Dendritic cell treated with granulocyte-macrophage colony-stimulating factor and Interleukin-4, amounts not matched to agents 40 ng/mL and 50 ng/mL, for 4 days (primary cell): ENCODE measurements around the gene GPR85.
"Not testable (repeated sequence)": the region's sequence is repeated elsewhere in the genome, so short reads cannot be mapped to it uniquely, and the experiment has no call there.

Experiments used
- H3K27ac Mint-ChIP-seq: one replicate; pipeline ENCODE4 v1.8.0; 2022; ENCODE audit warnings: mild to moderate bottlenecking, mixed read lengths
- H3K27me3 Mint-ChIP-seq: one replicate; pipeline ENCODE4 v1.8.0; 2022; ENCODE audit warnings: mild to moderate bottlenecking, mixed read lengths
- H3K36me3 Mint-ChIP-seq: one replicate; pipeline ENCODE4 v1.8.0; 2022; ENCODE audit warnings: low read depth, mixed read lengths
- H3K4me1 Mint-ChIP-seq: one replicate; pipeline ENCODE4 v1.8.0; 2022; ENCODE audit warnings: low read depth, mixed read lengths
- H3K4me3 Mint-ChIP-seq: one replicate; pipeline ENCODE4 v1.8.0; 2022; ENCODE audit warnings: mild to moderate bottlenecking, moderate library complexity, mixed read lengths
- H3K9me3 Mint-ChIP-seq: one replicate; pipeline ENCODE4 v1.8.0; 2022; ENCODE audit warnings: mixed read lengths
- intact Hi-C: fragments of 100-400 bp; cut with micrococcal nuclease; formaldehyde crosslinking; loops from one replicate; pipeline ENCODE4 v1.15.0; 2022

GPR85 gene, protein sequence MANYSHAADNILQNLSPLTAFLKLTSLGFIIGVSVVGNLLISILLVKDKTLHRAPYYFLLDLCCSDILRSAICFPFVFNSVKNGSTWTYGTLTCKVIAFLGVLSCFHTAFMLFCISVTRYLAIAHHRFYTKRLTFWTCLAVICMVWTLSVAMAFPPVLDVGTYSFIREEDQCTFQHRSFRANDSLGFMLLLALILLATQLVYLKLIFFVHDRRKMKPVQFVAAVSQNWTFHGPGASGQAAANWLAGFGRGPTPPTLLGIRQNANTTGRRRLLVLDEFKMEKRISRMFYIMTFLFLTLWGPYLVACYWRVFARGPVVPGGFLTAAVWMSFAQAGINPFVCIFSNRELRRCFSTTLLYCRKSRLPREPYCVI

DNA sequence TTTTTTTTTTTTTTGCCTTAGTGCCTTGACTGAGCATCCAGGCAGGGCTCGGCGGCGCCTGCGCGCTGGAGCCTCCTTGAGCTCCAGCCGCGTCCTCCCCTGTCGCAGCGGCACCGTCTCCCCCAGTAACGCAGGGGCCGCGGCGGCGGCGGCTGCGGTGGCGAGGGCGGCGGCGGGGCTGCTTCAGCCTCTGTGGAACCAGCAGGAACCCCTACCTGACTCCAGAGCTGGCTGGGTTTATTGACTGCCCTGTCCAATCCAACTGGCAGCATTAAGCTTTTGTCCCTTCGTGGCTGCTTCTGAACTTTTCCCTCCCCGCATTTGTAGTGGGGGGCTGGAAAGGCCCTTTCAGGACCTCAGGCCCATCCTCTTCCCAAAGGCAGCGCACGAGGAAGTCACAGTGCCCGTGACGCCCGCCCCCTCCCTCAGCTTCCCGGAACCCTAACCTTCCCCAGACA is at the start of gene GPR85:
Gene GPR85 (minus strand): TSS at position 397 of the 458 bp plus-strand sequence. CDS start 2,106 bp downstream, outside the sequence.
- H3K27me3 Mint-ChIP-seq = peaks cover 26% of the 10 kb centered on the region
- no peak within 1 kb of the TSS for H3K27ac Mint-ChIP-seq
- intact Hi-C loops = no loop called here
- peaks cover 6% of the 10 kb centered on the region for H3K4me1 Mint-ChIP-seq
- H3K4me3 Mint-ChIP-seq = peak within 1 kb of the TSS; percentile 75
- no peaks in the 10 kb centered on the region for H3K9me3 Mint-ChIP-seq
- H3K36me3 Mint-ChIP-seq = no peaks in the 10 kb centered on the region

DNA sequence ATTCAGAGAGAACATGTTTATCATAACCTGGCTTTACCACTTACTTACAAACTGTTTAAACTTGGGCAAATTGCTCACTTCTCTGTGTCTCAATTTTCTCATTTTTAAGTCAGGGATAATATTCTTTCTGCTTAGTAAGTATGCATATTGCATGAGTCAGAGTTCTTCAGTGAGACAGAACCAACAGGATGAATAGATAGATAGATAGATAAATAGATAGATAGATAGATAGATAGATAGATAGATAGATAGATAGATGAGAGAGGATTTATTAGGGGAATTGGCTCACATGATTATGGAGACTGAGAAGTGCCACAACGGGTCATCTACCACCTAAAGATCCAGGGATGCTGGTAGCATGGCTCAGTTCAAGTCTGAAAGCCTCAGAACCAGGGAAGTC is 47.4 kb upstream of the GPR85 start:
- Mint-ChIP-seq H3K9me3 (no peaks in the 10 kb centered on the region), H3K27me3 (peaks cover 1% of the 10 kb centered on the region), H3K4me1 (no peaks in the 10 kb centered on the region), H3K36me3 (no peaks in the 10 kb centered on the region), H3K27ac (no peak overlapping the region), H3K4me3 (no peak overlapping the region)
- intact Hi-C loops = no loop called here

DNA sequence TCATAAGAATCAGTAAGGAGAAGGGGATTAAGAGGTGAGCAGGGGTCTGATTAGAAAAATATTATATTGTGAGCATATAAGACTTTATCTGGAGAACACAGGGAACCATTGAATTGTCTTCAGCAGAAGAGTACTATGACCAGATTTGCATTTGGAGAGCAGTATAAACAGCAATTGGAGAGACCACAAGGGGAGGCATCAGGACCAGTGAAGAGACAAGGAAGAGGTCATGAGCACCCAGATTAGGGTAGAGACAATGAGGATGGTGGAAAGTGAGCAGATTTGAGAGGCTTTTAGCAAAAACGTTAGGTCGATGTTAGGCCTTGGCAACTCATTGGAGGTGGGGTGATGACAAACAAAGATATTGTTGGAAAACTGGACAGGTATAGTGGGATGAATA is 44.7 kb upstream of the GPR85 start:
- peaks cover 1% of the 10 kb centered on the region for H3K27me3 Mint-ChIP-seq
- no peak overlapping the region for H3K4me3 Mint-ChIP-seq
- H3K36me3 Mint-ChIP-seq = no peaks in the 10 kb centered on the region
- intact Hi-C loops = no loop called here
- H3K9me3 Mint-ChIP-seq = no peaks in the 10 kb centered on the region
- H3K4me1 Mint-ChIP-seq = no peaks in the 10 kb centered on the region
- no peak overlapping the region for H3K27ac Mint-ChIP-seq

DNA sequence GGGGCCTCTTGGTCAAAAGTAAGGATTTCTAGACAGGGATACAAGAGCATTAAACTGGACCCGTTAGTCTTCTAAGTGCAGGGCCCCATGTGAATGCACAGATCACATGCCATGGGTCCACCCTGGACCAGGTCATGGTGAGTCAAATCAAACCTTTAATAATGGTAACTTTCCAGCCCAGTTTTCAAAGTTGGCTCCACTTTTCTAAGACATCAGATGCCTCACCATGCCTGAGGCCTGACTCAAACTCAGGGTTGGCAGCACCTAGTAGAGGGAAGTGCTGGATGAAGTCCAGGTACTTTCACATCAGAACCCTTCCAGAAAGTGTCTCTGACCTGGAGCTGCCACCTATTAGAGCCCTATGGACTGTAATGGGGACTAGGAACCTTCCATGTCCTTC is 41.4 kb upstream of the GPR85 start:
- peaks cover 1% of the 10 kb centered on the region for H3K27me3 Mint-ChIP-seq
- no peak overlapping the region for H3K27ac Mint-ChIP-seq
- H3K4me1 Mint-ChIP-seq = no peaks in the 10 kb centered on the region
- intact Hi-C loops = loop anchor here (10.0 kb wide), 1 partner anchor 53 kb away; no protein-coding TSS in a partner anchor
- no peaks in the 10 kb centered on the region for H3K36me3 Mint-ChIP-seq
- no peaks in the 10 kb centered on the region for H3K9me3 Mint-ChIP-seq
- H3K4me3 Mint-ChIP-seq = no peak overlapping the region

GRCh38 chr7:113125728-113126127 is 39.1 kb upstream of the GPR85 start:
- Mint-ChIP-seq H3K9me3 (no peaks in the 10 kb centered on the region), H3K27ac (no peak overlapping the region), H3K36me3 (no peaks in the 10 kb centered on the region), H3K4me3 (no peak overlapping the region), H3K27me3 (no peaks in the 10 kb centered on the region), H3K4me1 (no peaks in the 10 kb centered on the region)
- intact Hi-C loops = loop anchor here (10.0 kb wide), 1 partner anchor 51 kb away; no protein-coding TSS in a partner anchor

GRCh38 chr7:113122744-113123143 is 36.1 kb upstream of the GPR85 start:
- H3K9me3 Mint-ChIP-seq = no peaks in the 10 kb centered on the region
- no peaks in the 10 kb centered on the region for H3K27me3 Mint-ChIP-seq
- H3K36me3 Mint-ChIP-seq = no peaks in the 10 kb centered on the region
- intact Hi-C loops = loop anchor here (10.0 kb wide), 1 partner anchor 48 kb away; no protein-coding TSS in a partner anchor
- no peak overlapping the region for H3K27ac Mint-ChIP-seq
- H3K4me3 Mint-ChIP-seq = no peak overlapping the region
- H3K4me1 Mint-ChIP-seq = peaks cover 7% of the 10 kb centered on the region

DNA sequence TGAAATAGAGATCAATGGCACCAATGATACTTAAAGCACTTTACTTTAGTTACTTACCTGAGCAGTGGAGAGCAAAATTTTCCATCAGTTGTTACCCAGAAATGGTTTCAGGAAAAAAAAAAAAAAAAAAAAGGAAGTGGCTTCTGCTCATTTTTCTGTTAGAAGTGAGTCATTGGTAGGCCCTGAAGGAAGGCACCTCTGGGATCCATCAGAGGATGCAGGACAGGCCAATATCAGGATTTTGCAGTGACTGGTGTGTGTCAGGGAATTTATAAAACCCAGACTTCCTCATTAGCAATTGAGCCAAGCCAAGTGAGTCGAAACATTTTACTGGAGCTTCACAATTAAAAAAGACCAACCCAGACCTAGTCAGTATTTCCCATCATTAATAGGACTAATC is 34.0 kb upstream of the GPR85 start:
- Mint-ChIP-seq H3K4me3 (no peak overlapping the region), H3K27ac (no peak overlapping the region), H3K4me1 (peaks cover 13% of the 10 kb centered on the region), H3K27me3 (no peaks in the 10 kb centered on the region), H3K36me3 (peaks cover 5% of the 10 kb centered on the region), H3K9me3 (no peaks in the 10 kb centered on the region)
- intact Hi-C loops = loop anchor here (10.0 kb wide), 1 partner anchor 46 kb away; no protein-coding TSS in a partner anchor

DNA sequence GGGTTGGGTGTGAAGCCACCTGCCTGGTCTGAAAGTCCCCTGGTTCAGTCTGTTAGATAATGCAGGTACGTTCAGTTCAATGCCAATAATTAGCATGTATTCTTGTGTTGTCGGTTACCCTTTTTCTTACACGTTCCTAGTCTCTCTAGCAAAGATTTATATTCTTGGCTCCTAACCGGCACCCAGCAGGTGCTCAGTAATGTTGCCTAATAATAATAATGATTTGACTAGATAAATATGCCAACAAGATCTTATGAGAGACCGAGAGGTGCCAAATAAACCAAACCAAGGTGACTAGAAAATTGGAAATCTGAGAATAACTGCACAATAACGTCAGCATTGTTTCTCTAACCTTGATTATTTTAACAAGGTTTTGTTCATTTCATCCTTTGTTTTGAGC is 32.8 kb upstream of the GPR85 start:
- intact Hi-C loops = loop anchor here (2.0 to 10.0 kb wide), 3 partner anchors 181 to 665 kb away; partner anchors contain the start of gene IFRD1
- peaks cover 9% of the 10 kb centered on the region for H3K36me3 Mint-ChIP-seq

GRCh38 chr7:113118074-113118959 is 31.7 kb upstream of the GPR85 start, which contains the start of gene SMIM30:
Gene SMIM30, minus strand, starts transcription at chr7:113118554. Its CDS starts 976 bp downstream, at chr7:113117578.
- Mint-ChIP-seq H3K4me1 (peaks cover 25% of the 10 kb centered on the region), H3K4me3 (peak within 1 kb of the TSS; percentile 79), H3K27me3 (no peaks in the 10 kb centered on the region), H3K9me3 (no peaks in the 10 kb centered on the region), H3K36me3 (peaks cover 13% of the 10 kb centered on the region), H3K27ac (peak within 1 kb of the TSS; percentile 90)
- intact Hi-C loops = loop anchor here (2.0 to 10.0 kb wide), 3 partner anchors 180 to 664 kb away; partner anchors contain the start of gene IFRD1

More for the DNA sequence above, 32.8 kb upstream of the GPR85 start:
- Mint-ChIP-seq H3K4me3 (no peak overlapping the region), H3K27ac (no peak overlapping the region), H3K9me3 (no peaks in the 10 kb centered on the region), H3K27me3 (no peaks in the 10 kb centered on the region), H3K4me1 (peaks cover 16% of the 10 kb centered on the region)

GRCh38 chr7:113117374-113117774 is 30.7 kb upstream of the GPR85 start:
- intact Hi-C loops = loop anchor here (10.0 kb wide), 2 partner anchors 333 to 663 kb away; partner anchors contain the start of gene IFRD1
- H3K9me3 Mint-ChIP-seq, H3K27me3 Mint-ChIP-seq: not testable (repeated sequence)
- Mint-ChIP-seq H3K4me3 (peak overlapping the region; percentile 50), H3K4me1 (peaks cover 28% of the 10 kb centered on the region), H3K36me3 (peaks cover 13% of the 10 kb centered on the region), H3K27ac (peak overlapping the region; percentile 90)

- Mint-ChIP-seq H3K9me3 (no peaks in the 10 kb centered on the region), H3K4me1 (peaks cover 22% of the 10 kb centered on the region), H3K36me3 (peaks cover 13% of the 10 kb centered on the region), H3K4me3 (no peak overlapping the region), H3K27me3 (no peaks in the 10 kb centered on the region), H3K27ac (no peak overlapping the region)
- intact Hi-C loops = loop anchor here (10.0 kb wide), 2 partner anchors 329 to 659 kb away; partner anchors contain the start of gene IFRD1
Observed at GRCh38 chr7:113113912-113114311, 27.3 kb upstream of the GPR85 start.

GRCh38 chr7:113109718-113110117 is 23.1 kb upstream of the GPR85 start:
- H3K27me3 Mint-ChIP-seq = no peaks in the 10 kb centered on the region
- H3K36me3 Mint-ChIP-seq = peaks cover 7% of the 10 kb centered on the region
- peaks cover 15% of the 10 kb centered on the region for H3K4me1 Mint-ChIP-seq
- H3K9me3 Mint-ChIP-seq = no peaks in the 10 kb centered on the region
- no peak overlapping the region for H3K27ac Mint-ChIP-seq
- intact Hi-C loops = loop anchor here (10.0 kb wide), 2 partner anchors 325 to 655 kb away; partner anchors contain the start of gene IFRD1
- no peak overlapping the region for H3K4me3 Mint-ChIP-seq

DNA sequence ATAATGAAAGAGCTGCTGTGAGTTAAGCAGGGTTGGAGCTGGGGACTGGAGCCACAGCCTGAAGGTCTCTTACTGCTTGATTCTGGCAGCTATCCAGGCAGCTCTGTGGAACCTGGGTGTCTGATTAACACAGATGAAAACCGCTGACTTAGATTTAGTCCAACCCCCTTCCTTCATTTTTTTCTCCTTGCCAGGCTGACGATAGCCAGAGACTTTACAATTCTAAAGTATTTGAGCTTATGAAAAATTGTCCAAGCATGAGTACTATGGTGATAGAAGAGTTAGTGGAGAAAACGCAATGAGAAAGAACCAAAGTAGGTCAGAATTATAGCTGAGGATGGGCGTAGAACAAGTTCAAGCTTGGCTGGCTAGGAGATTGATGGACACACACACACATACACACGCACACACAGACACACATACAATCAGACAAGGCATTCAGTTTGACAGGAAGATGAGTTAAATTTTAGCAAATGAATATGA is 13.5 kb upstream of the GPR85 start:
- intact Hi-C loops = no loop called here
- Mint-ChIP-seq H3K4me3 (no peak overlapping the region), H3K9me3 (peaks cover 11% of the 10 kb centered on the region), H3K36me3 (no peaks in the 10 kb centered on the region), H3K27ac (no peak overlapping the region), H3K4me1 (no peaks in the 10 kb centered on the region), H3K27me3 (peaks cover 3% of the 10 kb centered on the region)
